GM11168 (cell line): ENCODE measurements around the gene SH3GL2.

Experiments
- in situ Hi-C: fragments of 300-500 bp; cut with MboI; formaldehyde crosslinking; loops from one replicate; pipeline ENCODE4 v1.12.0; 2022; ENCODE audit warnings: low sequenced_read_pairs; ENCODE audit not compliant: unreplicated experiment

SH3GL2 gene

GRCh38 chr9:17795744-17796143 lies 216.9 kb downstream of the SH3GL2 start:
- in situ Hi-C loops: no loop called here

DNA sequence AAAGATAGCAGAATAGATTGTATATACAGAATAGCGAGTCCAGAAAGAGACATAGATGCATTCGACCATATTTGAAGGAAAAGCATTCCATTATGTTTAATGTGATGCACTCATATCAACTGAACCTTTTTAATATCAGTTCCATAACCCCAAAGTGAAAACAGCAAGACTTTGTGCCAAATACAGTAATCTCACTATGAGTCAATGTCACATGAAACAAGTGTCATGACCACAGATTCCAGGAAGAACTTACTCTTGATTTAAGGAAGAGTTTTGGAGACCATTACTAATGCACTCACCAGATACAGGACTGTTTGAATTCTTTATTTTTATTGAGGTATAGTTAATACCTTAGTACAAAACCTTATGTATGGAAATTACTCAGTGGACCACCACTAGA lies 220.5 kb downstream of the SH3GL2 start:
- in situ Hi-C loops: no loop called here

DNA sequence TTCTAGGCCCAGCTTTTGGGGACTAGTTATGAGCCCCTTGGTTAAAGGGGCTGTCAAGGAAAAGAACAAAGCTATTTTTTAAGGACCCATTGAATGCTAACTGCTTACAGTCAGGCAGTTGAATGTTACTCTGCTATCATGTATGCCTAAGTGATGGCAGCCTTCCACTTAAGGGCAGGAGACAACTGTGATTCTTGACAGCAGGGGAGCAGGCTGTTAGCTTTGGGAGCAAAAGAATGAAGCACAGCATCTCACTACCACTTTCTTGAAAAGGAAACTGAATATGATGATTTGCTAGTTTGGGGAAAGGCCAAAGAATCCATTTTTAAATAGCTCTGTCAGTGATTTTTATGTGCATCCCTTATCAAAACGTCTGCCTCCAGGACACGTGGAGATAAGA lies 221.6 kb downstream of the SH3GL2 start:
- in situ Hi-C loops: loop anchor here (10.0 kb wide), 1 partner anchor 266 kb away; no protein-coding TSS in a partner anchor

GRCh38 chr9:17802249-17802857 lies 223.5 kb downstream of the SH3GL2 start:
- in situ Hi-C loops: loop anchor here (10.0 kb wide), 1 partner anchor 268 kb away; no protein-coding TSS in a partner anchor

DNA sequence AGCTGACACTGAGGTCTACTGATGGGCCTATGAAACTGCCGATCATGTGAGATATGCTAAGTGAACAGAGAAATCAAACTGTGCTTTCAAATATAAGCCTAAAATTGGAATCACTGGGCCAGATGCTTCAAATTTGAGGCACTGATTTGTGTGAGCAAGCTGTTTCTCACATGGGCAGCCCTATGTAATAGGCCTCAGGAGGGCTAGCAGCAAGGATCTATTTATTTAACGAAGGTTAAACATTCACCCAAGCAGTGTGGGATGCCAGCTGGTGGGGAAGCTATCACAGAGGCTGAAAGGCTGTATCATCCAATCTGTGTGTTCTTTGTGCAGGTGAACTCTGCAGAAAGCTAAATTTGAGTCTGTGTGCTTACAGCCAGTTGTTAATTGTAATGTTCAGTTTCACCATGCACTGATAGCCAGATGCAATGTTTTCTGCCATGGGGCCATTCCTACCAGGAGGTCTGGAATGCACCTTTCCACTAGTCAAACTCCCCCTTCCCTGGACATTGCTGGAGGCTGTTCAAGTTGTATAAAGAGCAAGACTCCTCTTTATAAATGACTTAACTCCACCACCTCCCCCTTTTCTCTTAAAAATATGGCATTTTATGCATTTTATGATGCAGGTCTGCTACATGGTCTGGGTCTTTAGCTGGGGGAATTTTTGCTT lies 228.9 kb downstream of the SH3GL2 start:
- in situ Hi-C loops: loop anchor here (10.0 kb wide), 1 partner anchor 273 kb away; no protein-coding TSS in a partner anchor

- in situ Hi-C loops: loop anchor here (10.0 kb wide), 1 partner anchor 394 kb away; no protein-coding TSS in a partner anchor
Measured at GRCh38 chr9:17810317-17810716, 231.5 kb downstream of the SH3GL2 start.

GRCh38 chr9:17810728-17811571 lies 232.1 kb downstream of the SH3GL2 start:
- in situ Hi-C loops: loop anchor here (10.0 kb wide), 1 partner anchor 394 kb away; no protein-coding TSS in a partner anchor

- in situ Hi-C loops: loop anchor here (10.0 kb wide), 1 partner anchor 391 kb away; no protein-coding TSS in a partner anchor
Measured at GRCh38 chr9:17813798-17814197, 234.9 kb downstream of the SH3GL2 start.

DNA sequence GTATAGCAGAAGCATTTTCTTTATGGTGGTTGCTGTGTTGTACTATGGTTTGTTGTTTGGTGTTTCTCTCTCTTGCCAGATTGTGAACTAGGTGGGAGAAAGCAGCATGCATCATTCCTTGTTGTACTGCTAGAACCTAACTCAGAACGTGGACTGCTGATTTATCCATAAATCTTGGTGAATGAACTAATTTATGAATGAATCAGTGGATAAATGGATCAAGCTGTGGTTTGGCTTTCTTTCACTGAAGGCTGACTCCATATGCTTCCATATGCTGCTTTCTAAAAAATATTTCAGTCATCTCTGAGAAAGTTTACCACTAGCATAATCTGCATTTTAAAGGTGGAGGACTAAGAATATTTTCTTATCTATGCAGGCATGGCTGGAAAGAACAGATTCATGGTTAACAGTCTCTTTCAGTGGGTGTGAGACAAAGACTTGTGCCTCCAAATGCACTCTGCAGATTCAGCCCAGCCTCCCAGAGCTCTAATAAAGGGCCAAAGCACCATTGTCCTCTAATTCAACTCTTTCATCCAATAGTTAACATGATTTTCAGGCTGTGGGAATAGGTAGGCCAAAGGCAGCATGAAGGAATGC lies 237.7 kb downstream of the SH3GL2 start:
- in situ Hi-C loops: loop anchor here (10.0 kb wide), 1 partner anchor 388 kb away; no protein-coding TSS in a partner anchor

- in situ Hi-C loops: no loop called here
Measured at GRCh38 chr9:17824191-17824590, 245.3 kb downstream of the SH3GL2 start.

DNA sequence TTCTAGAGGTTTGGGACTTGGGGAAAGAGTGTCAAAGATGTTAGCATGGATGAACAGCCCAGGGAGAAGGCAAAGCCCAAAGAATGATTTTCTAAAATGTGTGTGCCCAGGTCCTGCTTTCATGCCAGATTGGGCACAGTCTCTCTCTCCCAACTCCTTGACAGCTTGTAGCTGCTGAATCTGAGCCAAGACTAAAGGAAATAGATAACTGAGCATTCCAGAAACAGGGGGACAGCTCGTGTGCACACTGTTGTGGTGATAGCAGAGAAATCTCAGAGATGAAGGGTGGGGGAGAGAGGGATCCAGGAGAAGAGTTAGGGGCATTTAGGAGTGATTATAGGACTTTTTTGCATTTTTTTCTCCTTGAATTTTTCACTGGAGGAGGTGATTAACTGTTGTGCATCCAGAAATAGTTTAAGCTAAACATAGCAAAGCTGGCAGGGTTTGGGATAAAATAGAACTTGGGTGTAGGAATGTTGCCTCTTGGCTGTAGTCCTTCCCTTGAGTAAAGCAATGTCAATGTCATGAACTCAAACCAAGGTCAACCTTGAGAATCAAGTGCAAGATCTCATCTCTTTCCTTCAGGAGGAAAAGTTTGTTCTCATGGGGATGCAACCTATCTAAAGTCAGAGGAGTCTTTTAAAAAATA lies 245.9 kb downstream of the SH3GL2 start:
- in situ Hi-C loops: no loop called here

GRCh38 chr9:17825265-17825659 lies 246.4 kb downstream of the SH3GL2 start:
- in situ Hi-C loops: no loop called here

DNA sequence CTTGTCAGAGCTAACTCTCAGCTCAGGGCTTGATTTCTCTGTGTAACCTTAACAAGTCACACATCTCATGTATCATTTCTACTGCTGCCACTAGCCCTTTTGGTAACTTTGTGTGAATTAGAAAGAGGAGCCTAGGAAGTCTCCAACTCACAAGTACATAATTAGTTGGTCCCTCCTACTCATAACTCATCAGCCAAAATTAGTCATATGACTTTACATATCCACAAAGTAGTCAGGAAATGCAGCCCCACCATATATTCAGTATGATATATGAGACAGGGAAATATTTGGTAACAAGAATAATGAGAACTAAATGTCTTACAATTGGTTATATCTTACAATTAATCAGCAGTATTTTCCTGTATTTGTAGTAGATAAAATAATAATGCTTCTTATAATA lies 250.2 kb downstream of the SH3GL2 start:
- in situ Hi-C loops: no loop called here

DNA sequence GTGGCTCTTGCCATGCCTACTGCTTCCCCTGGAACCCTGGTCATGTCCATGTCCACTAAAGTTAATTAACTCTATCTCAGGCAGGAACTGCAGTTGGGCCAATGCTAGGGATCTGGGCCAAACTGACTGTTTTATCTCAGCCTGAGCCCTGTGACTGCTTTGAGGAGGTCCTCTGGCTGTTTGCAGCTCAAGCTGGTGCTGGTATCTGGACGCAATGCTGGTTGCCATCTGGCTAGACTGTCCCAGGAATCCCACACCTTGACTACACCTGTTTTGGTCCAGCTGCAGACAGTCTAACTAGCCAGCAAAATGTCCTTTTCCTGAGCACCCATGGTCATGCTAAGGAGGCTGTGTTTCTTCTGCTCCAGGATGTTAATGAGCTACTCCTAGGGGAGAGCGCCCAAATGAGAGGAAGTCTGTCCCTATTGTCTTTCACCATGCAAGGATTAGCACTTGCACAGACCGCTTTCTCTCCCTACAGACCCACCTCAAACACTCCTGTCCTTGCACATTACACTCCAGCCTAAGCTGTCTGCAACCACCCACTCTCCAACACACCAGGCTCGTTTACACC lies 251.0 kb downstream of the SH3GL2 start:
- in situ Hi-C loops: no loop called here

DNA sequence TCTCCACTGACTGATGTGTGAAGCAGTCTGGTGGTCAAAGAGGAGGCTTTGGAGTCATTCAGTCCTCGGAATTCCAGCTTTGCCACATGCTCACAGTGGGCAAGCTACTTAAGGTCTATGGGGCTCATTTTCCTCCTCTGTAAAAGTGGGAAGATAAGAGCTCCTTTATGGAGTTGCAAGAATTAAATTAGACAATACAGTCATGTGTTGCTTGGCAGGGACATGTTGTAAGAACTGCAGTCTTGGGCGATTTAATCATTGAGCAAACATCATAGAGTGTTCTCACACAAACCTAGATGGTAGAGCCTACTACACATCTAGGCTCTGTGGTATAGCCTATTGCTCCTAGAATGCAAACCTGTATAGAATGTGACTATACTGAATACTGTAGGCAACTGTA lies 253.9 kb downstream of the SH3GL2 start:
- in situ Hi-C loops: no loop called here

DNA sequence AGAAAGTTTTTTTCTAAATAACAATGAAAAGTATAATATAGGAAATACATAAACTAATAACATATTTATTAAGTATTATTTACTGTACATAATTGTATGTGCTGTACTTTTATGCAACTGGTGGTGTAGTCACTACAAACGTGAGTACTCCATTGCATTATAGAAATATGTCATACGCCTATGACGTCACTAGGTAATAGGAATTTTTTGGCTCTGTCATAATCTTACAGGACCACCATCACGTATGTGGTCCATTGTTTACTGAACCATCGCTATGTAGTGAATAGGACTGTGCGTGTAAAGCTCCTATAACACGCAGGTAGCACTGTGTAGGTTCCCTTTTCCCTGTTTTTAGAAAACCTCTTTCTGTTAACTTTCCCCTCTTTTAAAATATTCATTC lies 255.0 kb downstream of the SH3GL2 start:
- in situ Hi-C loops: no loop called here

- in situ Hi-C loops: no loop called here
Measured at GRCh38 chr9:17837965-17838364, 259.1 kb downstream of the SH3GL2 start.

GRCh38 chr9:17839776-17840175 lies 260.9 kb downstream of the SH3GL2 start:
- in situ Hi-C loops: no loop called here

DNA sequence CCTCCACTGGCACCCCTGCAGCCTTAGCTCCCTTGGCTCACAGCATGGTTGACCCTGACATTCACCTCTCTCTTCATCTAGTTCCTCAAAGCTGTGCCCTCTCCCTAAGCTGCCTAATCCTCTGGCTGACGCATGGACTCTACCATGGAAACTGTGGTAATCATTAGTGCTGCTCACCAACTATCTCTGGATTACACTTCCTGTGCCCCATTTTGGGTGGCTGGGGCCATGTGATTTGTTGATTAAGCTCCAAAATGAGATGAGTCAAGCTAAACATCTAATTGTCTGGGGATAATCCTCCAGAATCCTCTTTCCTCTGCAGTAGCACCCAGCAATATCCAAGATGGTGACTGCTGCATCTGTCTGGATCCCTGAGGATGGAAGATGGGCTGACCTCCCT lies 264.4 kb downstream of the SH3GL2 start:
- in situ Hi-C loops: no loop called here
